Right renal pelvis (tissue), 4 donors: ENCODE results near the gene CHST9. TPM values are rescaled to one million over a fixed set of nuclear protein-coding genes. Genes with fewer than 3 reads are reported as not detected.

Experiments used
- DNase-seq, 4 donors: peaks; one replicate each; pipeline ENCODE4 v3.0.0-alpha.2; 2013; ENCODE audit warnings: low read depth in 4 of 4, low spot score in 3 of 4, missing footprints in 1 of 4
- polyA plus RNA-seq, 4 donors: library from polyadenylated mRNA; unstranded; fragments of 120-200 nt; gene quantifications; one replicate each; pipeline ENCODE4 v1.2.1, GENCODE V29; 2013; ENCODE audit not compliant: insufficient read length in 4 of 4

The CHST9 gene
- polyA plus RNA-seq, 4 donors = 4.5 to 6.3 (median 4.8) TPM

DNA sequence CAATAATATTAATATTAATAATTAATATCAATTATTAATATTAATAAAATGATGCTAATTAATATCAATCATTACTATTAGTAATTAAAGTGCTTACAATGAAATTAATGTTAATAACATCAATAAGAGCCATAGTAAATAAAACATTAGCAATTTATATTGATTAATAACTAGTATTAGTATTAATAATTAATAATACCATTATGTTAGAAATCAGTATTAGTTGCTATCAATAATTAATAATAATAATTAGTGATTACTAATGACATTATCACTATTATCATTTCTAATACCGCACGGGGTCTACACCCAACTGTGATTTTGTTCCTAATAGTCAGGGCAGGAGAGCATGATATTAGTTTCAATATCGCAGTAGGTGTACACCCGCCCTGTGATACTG, 296.8 kb downstream of the CHST9 start:
- no peak for DNase-seq

DNA sequence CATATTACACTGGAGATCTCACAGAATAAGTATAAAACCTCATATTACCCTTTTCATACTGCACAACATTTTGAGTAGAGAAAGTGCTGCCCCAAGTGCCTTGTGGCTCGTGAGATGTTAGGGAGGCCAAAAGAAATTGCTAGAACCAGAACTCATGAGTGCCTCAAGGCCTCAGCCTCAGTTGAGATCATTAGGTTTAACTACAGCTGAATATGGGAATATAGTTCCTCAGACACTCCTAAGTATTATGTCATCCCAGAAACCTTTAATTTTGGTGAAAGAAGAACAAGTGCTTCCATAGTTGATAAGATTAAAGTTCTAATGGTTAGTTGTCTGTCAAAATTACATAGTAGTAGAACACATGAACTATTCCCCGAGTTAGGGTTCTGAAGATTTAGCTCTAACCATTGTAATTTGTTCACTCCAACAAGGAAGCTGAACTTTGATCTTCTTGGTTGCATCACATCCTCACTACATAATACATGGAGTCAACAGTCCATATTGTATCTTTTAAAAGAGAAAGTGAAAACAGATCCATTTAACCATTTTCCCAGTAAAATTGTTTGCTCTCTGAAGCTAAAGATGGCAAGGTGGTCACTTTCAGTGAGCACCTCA, 310.0 kb downstream of the CHST9 start:
- no peak for DNase-seq

- no peak for DNase-seq
Observed at GRCh38 chr18:26874283-26874682, 310.8 kb downstream of the CHST9 start.

- no peak for DNase-seq
Observed at GRCh38 chr18:26869640-26870039, 315.5 kb downstream of the CHST9 start.

- DNase-seq = peak in 2 of 4 donors; percentile 60 to 71
Observed at GRCh38 chr18:26868968-26869586, 316.0 kb downstream of the CHST9 start.

- DNase-seq = no peak
Observed at GRCh38 chr18:26867471-26867870, 317.6 kb downstream of the CHST9 start.

GRCh38 chr18:26865557-26865956, 319.6 kb downstream of the CHST9 start, which contains the start of gene AQP4:
Gene AQP4 (minus strand): TSS chr18:26865707. CDS start chr18:26865689, 18 bp downstream.
- no peak for DNase-seq

DNA sequence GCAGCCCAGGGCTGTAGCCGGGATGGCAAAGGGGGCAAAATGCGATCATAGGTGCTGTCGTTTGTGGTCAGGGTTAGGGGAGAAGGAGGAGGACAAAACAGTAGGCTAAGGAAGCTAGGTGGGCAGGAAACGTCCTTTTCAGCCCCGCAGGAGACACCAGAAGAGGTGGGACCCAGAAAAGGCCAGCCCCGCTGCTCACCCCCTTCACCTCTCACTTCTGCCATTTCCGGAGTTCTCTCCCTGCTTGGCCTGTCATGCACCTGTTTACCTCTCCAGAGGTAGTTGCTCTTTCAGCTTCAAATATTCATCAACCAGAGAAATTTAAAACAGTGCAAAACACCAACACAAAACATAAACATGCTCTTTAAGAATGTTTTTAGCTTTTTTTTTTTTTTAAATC, 320.4 kb downstream of the CHST9 start:
- no peak for DNase-seq

- DNase-seq = no peak
Observed at GRCh38 chr18:26863921-26864497, 321.1 kb downstream of the CHST9 start.

GRCh38 chr18:26863122-26863879, 321.8 kb downstream of the CHST9 start:
- DNase-seq = no peak

DNA sequence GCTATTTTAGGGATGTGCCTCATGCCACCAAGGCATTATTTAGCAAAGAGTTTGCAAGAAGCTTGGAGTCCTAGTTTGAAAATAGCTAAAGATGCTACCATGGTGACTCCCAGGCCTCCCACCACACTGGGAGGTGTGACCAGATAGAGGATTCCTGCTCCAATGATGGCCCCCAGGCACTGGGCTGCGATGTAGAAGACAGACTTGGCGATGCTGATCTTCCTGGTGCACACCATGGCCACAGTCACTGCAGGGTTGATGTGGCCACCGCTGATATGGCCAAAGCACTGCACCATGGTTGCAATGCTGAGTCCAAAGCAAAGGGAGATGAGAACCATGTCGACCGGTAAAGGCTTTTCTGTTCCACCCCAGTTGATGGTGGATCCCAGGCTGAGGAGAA, 323.0 kb downstream of the CHST9 start:
- no peak for DNase-seq
